Retinal pigment epithelial cell (primary cell): ENCODE measurements around the gene PUS10.

Experiments used
- DNase-seq: peaks from one replicate; pipeline ENCODE4 v3.0.0-alpha.2; 2010; ENCODE audit warnings: low read depth
- H3K4me3 ChIP-seq: 2 replicates; pipeline ENCODE4 v1.5.1; 2011; ENCODE audit warnings: mild to moderate bottlenecking, low read length, control low read depth, moderate library complexity
- TF ChIP-seq, protein P1 (sequence below): conservative IDR thresholded peaks from 2 replicates; pipeline ENCODE4 v1.5.1; 2011; ENCODE audit warnings: low read depth, low read length, control low read depth, inconsistent platforms

Gene PUS10

GRCh38 chr2:61011678-61012077, 6.4 kb downstream of the PUS10 start:
- TF ChIP-seq, protein P1, sequence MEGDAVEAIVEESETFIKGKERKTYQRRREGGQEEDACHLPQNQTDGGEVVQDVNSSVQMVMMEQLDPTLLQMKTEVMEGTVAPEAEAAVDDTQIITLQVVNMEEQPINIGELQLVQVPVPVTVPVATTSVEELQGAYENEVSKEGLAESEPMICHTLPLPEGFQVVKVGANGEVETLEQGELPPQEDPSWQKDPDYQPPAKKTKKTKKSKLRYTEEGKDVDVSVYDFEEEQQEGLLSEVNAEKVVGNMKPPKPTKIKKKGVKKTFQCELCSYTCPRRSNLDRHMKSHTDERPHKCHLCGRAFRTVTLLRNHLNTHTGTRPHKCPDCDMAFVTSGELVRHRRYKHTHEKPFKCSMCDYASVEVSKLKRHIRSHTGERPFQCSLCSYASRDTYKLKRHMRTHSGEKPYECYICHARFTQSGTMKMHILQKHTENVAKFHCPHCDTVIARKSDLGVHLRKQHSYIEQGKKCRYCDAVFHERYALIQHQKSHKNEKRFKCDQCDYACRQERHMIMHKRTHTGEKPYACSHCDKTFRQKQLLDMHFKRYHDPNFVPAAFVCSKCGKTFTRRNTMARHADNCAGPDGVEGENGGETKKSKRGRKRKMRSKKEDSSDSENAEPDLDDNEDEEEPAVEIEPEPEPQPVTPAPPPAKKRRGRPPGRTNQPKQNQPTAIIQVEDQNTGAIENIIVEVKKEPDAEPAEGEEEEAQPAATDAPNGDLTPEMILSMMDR = no peak
- H3K4me3 ChIP-seq = no peak overlapping the region
- no peak for DNase-seq

GRCh38 chr2:61009355-61009754, 8.7 kb downstream of the PUS10 start:
- TF ChIP-seq, protein P1 = no peak
- no peak for DNase-seq
- H3K4me3 ChIP-seq = no peak overlapping the region

- no peak overlapping the region for H3K4me3 ChIP-seq
- DNase-seq = no peak
- TF ChIP-seq, protein P1 = no peak
Observed at GRCh38 chr2:61006486-61007105, 11.5 kb downstream of the PUS10 start.

GRCh38 chr2:61005736-61006135, 12.3 kb downstream of the PUS10 start:
- TF ChIP-seq, protein P1 = no peak
- H3K4me3 ChIP-seq = no peak overlapping the region
- no peak for DNase-seq

- TF ChIP-seq, protein P1 = peak; percentile 48
- DNase-seq = no peak
- H3K4me3 ChIP-seq = no peak overlapping the region
Observed at GRCh38 chr2:60998628-60999545, 19.2 kb downstream of the PUS10 start.

- TF ChIP-seq, protein P1 = no peak
- no peak overlapping the region for H3K4me3 ChIP-seq
- DNase-seq = no peak
Observed at GRCh38 chr2:60994131-60994530, 23.9 kb downstream of the PUS10 start.
